GM12878 (cell line): ENCODE results near the gene TMEM252.

ENCODE experiments used
- CHD2 ChIP-seq: IDR thresholded peaks from 2 replicates; pipeline ENCODE4 v1.6.1; 2011; ENCODE audit warnings: low read depth, low read length, improper control_type of control experiment, borderline replicate concordance
- MLLT1 ChIP-seq: fragments of 450-650 bp; IDR thresholded peaks from 2 replicates; pipeline ENCODE4 v1.6.1; 2016; ENCODE audit warnings: mild to moderate bottlenecking
- POLR2AphosphoS5 ChIP-seq: IDR thresholded peaks from 2 replicates; pipeline ENCODE4 v1.6.1; 2011; ENCODE audit warnings: mild to moderate bottlenecking, low read length, inconsistent platforms
- SP1 ChIP-seq: IDR thresholded peaks from one replicate; pipeline ENCODE4 v1.6.1; 2011; ENCODE audit warnings: low read depth, low read length
- TF ChIP-seq, protein P1 (sequence below), 3 experiments: IDR thresholded peaks in 2 of 3; conservative IDR thresholded peaks in 1 of 3; 2 replicates each; pipeline ENCODE4 v1.5.1; 2011; ENCODE audit warnings: low read depth in 3 of 3, low read length in 3 of 3, mild to moderate bottlenecking in 3 of 3, control low read depth in 2 of 3, moderate library complexity in 2 of 3, inconsistent platforms in 1 of 3, mixed read lengths in 1 of 3; ENCODE audit not compliant: control insufficient read depth in 2 of 3, insufficient read depth in 1 of 3; ENCODE audit errors: extremely low read depth in 1 of 3
- TF ChIP-seq, protein P2 (sequence below): fragments of 450-650 bp; IDR thresholded peaks from 2 replicates; pipeline ENCODE4 v1.6.1; 2017; ENCODE audit warnings: mild to moderate bottlenecking, low read depth, inconsistent platforms; ENCODE audit not compliant: poor library complexity, severe bottlenecking
- TF ChIP-seq, protein P3 (sequence below): IDR thresholded peaks from 2 replicates; pipeline ENCODE4 v1.6.1; 2012; ENCODE audit warnings: mild to moderate bottlenecking, low read depth, low read length

GRCh38 chr9:68567565-68567964, 26.9 kb upstream of the TMEM252 start:
- TF ChIP-seq SP1: no peak
- TF ChIP-seq, protein P1, sequence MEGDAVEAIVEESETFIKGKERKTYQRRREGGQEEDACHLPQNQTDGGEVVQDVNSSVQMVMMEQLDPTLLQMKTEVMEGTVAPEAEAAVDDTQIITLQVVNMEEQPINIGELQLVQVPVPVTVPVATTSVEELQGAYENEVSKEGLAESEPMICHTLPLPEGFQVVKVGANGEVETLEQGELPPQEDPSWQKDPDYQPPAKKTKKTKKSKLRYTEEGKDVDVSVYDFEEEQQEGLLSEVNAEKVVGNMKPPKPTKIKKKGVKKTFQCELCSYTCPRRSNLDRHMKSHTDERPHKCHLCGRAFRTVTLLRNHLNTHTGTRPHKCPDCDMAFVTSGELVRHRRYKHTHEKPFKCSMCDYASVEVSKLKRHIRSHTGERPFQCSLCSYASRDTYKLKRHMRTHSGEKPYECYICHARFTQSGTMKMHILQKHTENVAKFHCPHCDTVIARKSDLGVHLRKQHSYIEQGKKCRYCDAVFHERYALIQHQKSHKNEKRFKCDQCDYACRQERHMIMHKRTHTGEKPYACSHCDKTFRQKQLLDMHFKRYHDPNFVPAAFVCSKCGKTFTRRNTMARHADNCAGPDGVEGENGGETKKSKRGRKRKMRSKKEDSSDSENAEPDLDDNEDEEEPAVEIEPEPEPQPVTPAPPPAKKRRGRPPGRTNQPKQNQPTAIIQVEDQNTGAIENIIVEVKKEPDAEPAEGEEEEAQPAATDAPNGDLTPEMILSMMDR (IDR thresholded peaks at IDR 0.05 in 2 of 3, conservative IDR thresholded peaks at IDR 0.05 in 1 of 3; ENCODE audit: control insufficient read depth in 2 of 3, extremely low read depth in 1 of 3, insufficient read depth in 1 of 3, low read depth in 3 of 3, low read length in 3 of 3): no peak
- TF ChIP-seq, protein P2, sequence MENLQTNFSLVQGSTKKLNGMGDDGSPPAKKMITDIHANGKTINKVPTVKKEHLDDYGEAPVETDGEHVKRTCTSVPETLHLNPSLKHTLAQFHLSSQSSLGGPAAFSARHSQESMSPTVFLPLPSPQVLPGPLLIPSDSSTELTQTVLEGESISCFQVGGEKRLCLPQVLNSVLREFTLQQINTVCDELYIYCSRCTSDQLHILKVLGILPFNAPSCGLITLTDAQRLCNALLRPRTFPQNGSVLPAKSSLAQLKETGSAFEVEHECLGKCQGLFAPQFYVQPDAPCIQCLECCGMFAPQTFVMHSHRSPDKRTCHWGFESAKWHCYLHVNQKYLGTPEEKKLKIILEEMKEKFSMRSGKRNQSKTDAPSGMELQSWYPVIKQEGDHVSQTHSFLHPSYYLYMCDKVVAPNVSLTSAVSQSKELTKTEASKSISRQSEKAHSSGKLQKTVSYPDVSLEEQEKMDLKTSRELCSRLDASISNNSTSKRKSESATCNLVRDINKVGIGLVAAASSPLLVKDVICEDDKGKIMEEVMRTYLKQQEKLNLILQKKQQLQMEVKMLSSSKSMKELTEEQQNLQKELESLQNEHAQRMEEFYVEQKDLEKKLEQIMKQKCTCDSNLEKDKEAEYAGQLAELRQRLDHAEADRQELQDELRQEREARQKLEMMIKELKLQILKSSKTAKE: no peak
- no peak for TF ChIP-seq MLLT1
- no peak for TF ChIP-seq CHD2
- no peak for TF ChIP-seq POLR2AphosphoS5
- TF ChIP-seq, protein P3, sequence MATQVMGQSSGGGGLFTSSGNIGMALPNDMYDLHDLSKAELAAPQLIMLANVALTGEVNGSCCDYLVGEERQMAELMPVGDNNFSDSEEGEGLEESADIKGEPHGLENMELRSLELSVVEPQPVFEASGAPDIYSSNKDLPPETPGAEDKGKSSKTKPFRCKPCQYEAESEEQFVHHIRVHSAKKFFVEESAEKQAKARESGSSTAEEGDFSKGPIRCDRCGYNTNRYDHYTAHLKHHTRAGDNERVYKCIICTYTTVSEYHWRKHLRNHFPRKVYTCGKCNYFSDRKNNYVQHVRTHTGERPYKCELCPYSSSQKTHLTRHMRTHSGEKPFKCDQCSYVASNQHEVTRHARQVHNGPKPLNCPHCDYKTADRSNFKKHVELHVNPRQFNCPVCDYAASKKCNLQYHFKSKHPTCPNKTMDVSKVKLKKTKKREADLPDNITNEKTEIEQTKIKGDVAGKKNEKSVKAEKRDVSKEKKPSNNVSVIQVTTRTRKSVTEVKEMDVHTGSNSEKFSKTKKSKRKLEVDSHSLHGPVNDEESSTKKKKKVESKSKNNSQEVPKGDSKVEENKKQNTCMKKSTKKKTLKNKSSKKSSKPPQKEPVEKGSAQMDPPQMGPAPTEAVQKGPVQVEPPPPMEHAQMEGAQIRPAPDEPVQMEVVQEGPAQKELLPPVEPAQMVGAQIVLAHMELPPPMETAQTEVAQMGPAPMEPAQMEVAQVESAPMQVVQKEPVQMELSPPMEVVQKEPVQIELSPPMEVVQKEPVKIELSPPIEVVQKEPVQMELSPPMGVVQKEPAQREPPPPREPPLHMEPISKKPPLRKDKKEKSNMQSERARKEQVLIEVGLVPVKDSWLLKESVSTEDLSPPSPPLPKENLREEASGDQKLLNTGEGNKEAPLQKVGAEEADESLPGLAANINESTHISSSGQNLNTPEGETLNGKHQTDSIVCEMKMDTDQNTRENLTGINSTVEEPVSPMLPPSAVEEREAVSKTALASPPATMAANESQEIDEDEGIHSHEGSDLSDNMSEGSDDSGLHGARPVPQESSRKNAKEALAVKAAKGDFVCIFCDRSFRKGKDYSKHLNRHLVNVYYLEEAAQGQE: no peak
